Activated naive CD8-positive, alpha-beta T cell treated with anti-CD3 and anti-CD28 coated beads for 36 hours (primary cell): ENCODE results near the gene HTRA2. TPM values are rescaled to one million over a fixed set of nuclear protein-coding genes. Genes with fewer than 3 reads are reported as not detected.

Experiments
- DNase-seq: peaks from one replicate; pipeline ENCODE4 v3.0.0; 2021
- H3K27ac Mint-ChIP-seq: one replicate; pipeline ENCODE4 v1.8.0; 2022; ENCODE audit warnings: mild to moderate bottlenecking, moderate library complexity, mixed read lengths
- H3K27me3 Mint-ChIP-seq: one replicate; pipeline ENCODE4 v1.8.0; 2022; ENCODE audit warnings: mild to moderate bottlenecking, mixed read lengths
- H3K36me3 Mint-ChIP-seq: one replicate; pipeline ENCODE4 v1.8.0; 2021; ENCODE audit warnings: mild to moderate bottlenecking, mixed read lengths
- H3K4me1 Mint-ChIP-seq: one replicate; pipeline ENCODE4 v1.8.0; 2021; ENCODE audit warnings: mixed read lengths
- H3K4me3 Mint-ChIP-seq: one replicate; pipeline ENCODE4 v1.8.0; 2022; ENCODE audit warnings: mild to moderate bottlenecking, moderate library complexity, mixed read lengths
- H3K9me3 Mint-ChIP-seq: one replicate; pipeline ENCODE4 v1.8.0; 2022; ENCODE audit warnings: mixed read lengths
- total RNA-seq, 2 experiments: library from RNA; stranded (reverse); gene quantifications; one replicate each; pipeline ENCODE4 v1.2.3, GENCODE V29; 2021

The HTRA2 gene
- total RNA-seq, 2 experiments from 2014 or later = 56.8 to 59.3 TPM

DNA sequence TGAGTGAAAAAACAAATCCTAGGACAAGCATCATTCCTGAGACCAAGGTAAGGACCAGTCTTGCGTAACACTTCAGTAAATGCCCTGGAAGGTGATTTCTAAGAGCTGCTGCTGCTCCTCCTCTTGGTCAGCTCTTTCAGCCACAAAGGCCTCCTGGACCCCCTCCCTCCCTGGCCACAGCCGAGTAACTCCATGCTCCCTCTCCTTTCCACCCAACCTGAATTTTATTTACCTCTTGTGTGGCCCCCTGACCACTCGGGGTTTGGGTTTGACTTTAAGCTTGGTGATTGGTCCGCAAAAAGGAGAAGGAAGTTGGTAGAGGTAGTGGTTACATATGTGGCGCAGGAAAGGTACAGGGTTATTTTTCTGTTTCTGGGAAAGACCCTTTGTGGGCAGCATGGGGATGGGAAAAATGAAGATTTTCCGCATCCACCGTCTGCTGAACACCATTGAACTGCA lies 9.2 kb downstream of the HTRA2 start:
- H3K27me3 Mint-ChIP-seq = peaks cover 33% of the 10 kb centered on the region
- H3K27ac Mint-ChIP-seq = peak overlapping the region; percentile 30
- H3K4me1 Mint-ChIP-seq = peaks cover 6% of the 10 kb centered on the region
- DNase-seq = no peak
- H3K4me3 Mint-ChIP-seq = no peak overlapping the region
- H3K9me3 Mint-ChIP-seq = no peaks in the 10 kb centered on the region
- no peaks in the 10 kb centered on the region for H3K36me3 Mint-ChIP-seq

DNA sequence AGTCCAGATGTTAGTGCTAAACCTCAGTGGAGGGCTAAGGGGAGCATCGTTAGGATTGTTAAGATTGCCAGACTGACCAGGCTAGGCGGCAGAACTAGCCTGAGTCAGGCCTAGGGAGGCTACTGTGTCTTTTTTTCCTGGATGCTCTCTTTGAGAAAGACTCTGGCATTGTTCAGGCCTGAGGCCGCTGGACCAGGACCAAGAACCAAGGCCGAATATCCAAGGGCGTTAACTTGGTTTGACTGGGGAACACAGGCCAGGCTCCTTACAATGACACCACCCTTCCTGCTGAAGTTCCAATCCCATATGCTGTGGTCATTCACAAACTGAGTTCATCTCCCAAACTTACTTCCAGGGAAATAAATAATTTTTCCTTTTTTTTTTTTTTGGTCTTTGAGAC lies 10.6 kb downstream of the HTRA2 start:
- Mint-ChIP-seq H3K27ac (no peak overlapping the region), H3K36me3 (no peaks in the 10 kb centered on the region), H3K9me3 (no peaks in the 10 kb centered on the region), H3K27me3 (peaks cover 41% of the 10 kb centered on the region), H3K4me1 (peaks cover 6% of the 10 kb centered on the region), H3K4me3 (no peak overlapping the region)
- DNase-seq = no peak

DNA sequence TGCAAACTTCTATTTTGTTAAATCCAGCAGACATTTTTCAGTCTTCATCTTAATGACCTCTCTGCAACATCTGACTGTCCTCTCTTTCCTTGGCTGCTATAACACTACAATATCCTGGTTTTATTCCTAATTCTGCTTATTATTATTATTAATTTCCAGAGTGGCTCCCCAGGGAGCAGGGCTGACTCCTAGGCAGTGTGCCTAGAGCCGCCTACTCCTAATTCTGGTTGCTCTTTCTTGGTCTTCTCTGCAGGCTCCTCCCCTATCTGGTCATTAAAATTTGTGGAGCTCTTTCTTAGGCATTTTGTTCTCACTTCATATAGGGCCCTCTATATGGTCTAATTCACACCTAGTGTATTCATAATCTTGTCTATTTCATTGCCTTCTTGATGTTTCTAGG lies 13.2 kb downstream of the HTRA2 start:
- Mint-ChIP-seq H3K27me3 (peaks cover 59% of the 10 kb centered on the region), H3K9me3 (no peaks in the 10 kb centered on the region), H3K4me1 (peaks cover 6% of the 10 kb centered on the region), H3K36me3 (no peaks in the 10 kb centered on the region), H3K27ac (no peak overlapping the region), H3K4me3 (no peak overlapping the region)
- DNase-seq = no peak

DNA sequence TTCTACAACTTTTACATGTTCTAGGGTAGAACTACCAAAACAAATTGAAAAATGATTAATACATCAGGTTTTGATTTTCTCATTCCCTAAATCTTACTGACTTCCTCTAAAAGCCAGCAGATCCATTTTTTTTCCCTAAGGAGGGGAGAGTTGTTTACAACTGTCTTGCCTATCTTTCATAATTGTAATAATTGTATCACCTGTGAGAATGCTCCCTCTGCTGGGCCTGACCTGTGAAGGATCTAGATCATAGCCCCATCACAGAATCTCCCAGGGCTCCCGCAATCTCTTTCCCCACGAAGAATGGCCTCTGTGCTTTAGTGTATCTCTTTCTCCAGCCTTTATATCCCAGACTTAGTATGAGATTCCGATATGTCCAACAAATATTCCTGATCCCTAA lies 14.9 kb downstream of the HTRA2 start:
- no peak overlapping the region for H3K4me3 Mint-ChIP-seq
- no peak for DNase-seq
- H3K27me3 Mint-ChIP-seq = peaks cover 54% of the 10 kb centered on the region
- no peaks in the 10 kb centered on the region for H3K36me3 Mint-ChIP-seq
- H3K9me3 Mint-ChIP-seq = no peaks in the 10 kb centered on the region
- peaks cover 6% of the 10 kb centered on the region for H3K4me1 Mint-ChIP-seq
- no peak overlapping the region for H3K27ac Mint-ChIP-seq

DNA sequence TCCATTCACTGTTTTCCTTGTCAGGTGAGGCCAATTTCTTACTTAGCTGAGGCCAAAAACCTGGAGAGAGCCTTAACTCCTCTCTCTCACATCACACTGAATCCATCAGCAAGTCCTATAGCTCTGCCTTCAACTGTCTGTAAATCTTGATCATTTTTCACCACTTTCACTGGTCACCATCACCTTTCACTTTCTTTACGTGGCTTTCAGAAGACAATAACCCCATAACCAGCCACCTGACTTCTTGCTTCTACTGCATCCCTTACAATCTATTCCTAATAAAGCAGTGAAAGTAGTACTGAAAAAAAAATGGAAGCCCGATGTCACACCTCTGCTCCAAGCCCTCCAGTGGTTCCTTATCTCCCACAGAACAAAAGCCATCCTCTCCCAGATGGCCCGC lies 16.3 kb downstream of the HTRA2 start:
- DNase-seq = no peak
- Mint-ChIP-seq H3K27me3 (peaks cover 64% of the 10 kb centered on the region), H3K4me1 (peaks cover 6% of the 10 kb centered on the region), H3K4me3 (no peak overlapping the region), H3K36me3 (no peaks in the 10 kb centered on the region), H3K27ac (no peak overlapping the region), H3K9me3 (no peaks in the 10 kb centered on the region)

DNA sequence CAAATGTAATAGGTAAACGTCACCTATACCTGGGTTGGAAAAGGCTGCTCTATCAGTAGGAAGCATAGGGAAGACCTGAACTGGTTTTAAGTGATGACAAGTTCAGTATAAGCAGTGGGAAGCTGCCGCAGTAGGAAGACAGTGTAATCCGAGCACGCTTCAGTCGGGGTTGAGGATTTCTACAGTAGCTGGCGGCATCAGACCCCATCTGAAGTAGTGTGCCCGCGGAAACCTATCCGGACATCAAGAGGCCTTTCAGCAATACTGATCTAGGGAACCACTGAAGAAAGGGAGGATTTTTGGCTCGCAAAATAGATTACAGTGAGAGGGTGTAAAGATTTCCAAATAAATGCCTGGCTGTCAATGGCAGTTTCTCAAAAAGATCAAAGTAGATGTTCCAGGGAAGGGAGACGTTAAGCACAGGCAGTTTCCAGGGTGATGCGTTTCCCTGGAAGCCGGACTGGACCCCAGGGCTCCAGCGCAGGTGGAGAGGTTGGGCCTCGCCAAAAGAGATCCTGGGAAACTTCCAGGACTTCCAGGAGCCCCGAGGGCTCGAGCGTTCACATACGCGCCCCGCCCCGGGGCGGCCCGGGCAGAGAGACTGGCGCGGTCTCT lies 18.7 kb downstream of the HTRA2 start:
- Mint-ChIP-seq H3K27me3 (peaks cover 63% of the 10 kb centered on the region), H3K27ac (no peak overlapping the region), H3K4me3 (peak overlapping the region; percentile 60), H3K36me3 (no peaks in the 10 kb centered on the region), H3K9me3 (no peaks in the 10 kb centered on the region), H3K4me1 (peaks cover 6% of the 10 kb centered on the region)
- DNase-seq = no peak

DNA sequence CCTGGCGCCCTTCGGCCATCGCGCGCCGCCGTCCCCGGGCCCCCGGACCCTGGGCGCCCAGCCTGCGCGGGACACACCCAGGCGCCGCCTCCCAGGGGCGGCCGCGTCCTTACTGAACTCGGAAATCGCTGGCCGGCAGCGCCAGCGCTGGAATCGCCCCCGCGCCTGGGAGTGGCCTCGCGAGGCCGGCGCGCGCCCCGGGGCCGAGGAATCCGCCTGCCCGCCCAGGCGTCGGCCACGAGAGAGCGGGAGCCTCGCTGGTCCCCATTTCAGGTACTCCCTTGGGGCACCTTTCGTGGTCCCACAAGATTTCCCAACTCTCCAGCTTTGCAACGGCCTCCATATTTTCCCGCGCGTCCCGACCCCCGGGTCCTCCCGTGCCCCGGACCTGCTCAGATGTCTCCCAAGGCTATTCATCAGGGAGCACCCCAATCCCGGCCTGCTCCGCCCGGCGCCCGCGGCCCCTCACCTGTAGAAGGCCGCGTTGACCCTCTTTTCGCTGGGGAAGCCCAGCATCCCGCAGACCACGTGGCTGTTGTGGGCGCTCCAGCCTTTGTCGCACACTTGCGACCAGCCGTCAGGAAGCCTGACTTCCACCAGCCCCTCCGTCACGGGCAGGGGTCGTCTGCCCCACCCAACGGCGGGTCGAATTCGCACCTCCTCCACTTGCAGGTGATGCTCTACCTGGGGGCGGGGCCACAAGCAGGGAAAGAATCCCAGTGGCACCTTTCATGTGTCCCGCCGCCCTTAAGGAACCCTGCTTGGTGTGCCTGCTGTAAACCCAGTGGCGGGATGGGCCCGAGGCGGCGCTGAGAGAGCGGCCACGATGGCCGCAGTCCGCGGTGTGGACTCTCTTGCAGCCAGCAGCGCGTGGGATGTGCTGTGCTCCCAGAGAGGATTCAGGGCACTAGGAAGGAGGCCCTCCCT lies 19.4 kb downstream of the HTRA2 start:
- Mint-ChIP-seq H3K9me3 (no peaks in the 10 kb centered on the region), H3K27me3 (peaks cover 65% of the 10 kb centered on the region), H3K27ac (peak overlapping the region; percentile 7), H3K36me3 (no peaks in the 10 kb centered on the region), H3K4me1 (peaks cover 6% of the 10 kb centered on the region), H3K4me3 (peak overlapping the region; percentile 69)
- peak; percentile 52 for DNase-seq

DNA sequence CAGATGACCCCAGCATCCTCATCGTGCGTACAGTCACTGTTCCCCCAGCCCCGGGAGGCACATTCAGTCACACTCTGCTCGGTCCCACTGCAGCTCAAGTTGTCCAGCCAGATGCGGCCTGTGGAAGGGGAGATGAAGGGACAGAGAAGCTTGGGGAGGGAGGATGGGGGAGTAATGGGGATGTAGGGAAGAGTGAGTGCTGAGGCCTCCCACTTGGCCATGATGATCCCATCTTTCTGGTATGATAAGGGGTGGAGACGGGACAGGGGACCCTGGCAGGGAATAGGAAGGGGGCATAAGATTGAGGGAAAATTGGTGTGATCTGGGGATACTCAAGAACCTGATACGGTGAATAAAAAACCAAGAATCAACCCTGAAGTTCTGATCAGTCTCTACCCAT lies 20.5 kb downstream of the HTRA2 start:
- peaks cover 59% of the 10 kb centered on the region for H3K27me3 Mint-ChIP-seq
- H3K27ac Mint-ChIP-seq = no peak overlapping the region
- H3K4me3 Mint-ChIP-seq = no peak overlapping the region
- no peaks in the 10 kb centered on the region for H3K9me3 Mint-ChIP-seq
- DNase-seq = no peak
- peaks cover 6% of the 10 kb centered on the region for H3K4me1 Mint-ChIP-seq
- no peaks in the 10 kb centered on the region for H3K36me3 Mint-ChIP-seq

DNA sequence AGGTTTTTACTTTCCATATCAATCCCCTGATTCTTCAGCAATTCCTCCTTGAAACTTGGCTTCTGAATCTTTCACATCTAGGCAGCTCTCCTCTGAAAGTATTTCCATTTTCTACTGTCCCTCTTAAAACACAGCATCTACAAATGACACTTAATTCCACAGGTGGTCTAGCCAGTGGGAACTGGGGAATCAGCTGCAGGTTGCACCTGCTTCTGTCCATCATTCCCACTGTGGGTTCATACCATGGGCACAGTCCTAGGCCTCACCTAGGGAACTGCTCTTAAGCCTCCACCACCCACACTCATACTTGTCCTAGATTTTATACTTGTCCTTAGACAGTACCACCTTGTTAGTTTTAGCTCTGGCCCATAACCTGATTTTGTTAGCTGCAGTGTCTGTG lies 21.8 kb downstream of the HTRA2 start:
- Mint-ChIP-seq H3K27ac (no peak overlapping the region), H3K4me1 (peaks cover 12% of the 10 kb centered on the region), H3K27me3 (peaks cover 49% of the 10 kb centered on the region), H3K36me3 (peaks cover 4% of the 10 kb centered on the region), H3K4me3 (no peak overlapping the region), H3K9me3 (no peaks in the 10 kb centered on the region)
- DNase-seq = no peak

DNA sequence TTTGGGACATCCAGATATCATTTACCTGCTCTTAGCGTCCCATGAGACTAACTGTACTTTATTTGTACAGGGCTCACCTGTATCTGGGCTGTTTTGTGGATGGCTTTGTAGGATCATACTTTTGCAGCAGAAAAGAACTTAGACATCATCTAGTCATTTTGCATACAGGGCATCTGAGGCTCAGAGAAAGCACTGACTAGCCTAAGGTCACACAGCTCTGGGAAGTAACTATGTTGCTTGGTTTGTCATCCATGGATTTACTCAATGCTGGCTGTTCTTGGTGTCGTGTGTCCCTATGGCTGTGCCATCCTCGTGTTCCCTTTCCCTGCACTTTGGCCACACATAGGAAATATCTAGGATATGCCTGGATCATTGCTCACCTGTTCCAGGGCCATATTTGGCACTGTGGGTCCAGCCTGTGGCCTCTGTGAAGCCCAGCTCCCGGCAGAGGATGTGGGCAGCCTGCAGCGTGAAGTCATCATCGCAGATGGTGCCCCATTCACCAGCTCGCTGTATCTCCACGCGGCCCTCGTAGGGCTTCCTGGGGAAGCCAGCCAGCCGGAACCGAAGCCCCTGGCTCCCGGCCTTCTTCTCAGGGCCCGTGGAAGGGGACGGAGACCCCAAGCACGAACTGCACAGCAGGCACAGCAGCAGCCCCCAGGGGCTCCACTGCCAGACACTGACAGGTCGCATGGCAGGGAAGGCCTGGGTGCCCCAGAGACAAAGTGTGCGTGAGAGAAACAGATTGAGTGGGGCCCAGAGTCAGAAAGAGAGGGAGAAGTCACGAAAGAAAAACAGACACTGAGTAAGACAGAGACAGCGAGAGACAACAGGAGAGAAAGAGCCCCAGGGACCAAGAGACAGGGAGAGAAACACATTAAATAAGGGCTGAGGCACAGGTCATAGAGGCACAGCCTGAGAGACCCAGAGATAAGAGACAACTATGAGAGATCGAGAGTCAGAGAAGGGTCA lies 22.5 kb downstream of the HTRA2 start:
- Mint-ChIP-seq H3K36me3 (peaks cover 4% of the 10 kb centered on the region), H3K27me3 (peaks cover 47% of the 10 kb centered on the region), H3K9me3 (no peaks in the 10 kb centered on the region), H3K4me1 (peaks cover 12% of the 10 kb centered on the region), H3K27ac (no peak overlapping the region), H3K4me3 (no peak overlapping the region)
- no peak for DNase-seq

DNA sequence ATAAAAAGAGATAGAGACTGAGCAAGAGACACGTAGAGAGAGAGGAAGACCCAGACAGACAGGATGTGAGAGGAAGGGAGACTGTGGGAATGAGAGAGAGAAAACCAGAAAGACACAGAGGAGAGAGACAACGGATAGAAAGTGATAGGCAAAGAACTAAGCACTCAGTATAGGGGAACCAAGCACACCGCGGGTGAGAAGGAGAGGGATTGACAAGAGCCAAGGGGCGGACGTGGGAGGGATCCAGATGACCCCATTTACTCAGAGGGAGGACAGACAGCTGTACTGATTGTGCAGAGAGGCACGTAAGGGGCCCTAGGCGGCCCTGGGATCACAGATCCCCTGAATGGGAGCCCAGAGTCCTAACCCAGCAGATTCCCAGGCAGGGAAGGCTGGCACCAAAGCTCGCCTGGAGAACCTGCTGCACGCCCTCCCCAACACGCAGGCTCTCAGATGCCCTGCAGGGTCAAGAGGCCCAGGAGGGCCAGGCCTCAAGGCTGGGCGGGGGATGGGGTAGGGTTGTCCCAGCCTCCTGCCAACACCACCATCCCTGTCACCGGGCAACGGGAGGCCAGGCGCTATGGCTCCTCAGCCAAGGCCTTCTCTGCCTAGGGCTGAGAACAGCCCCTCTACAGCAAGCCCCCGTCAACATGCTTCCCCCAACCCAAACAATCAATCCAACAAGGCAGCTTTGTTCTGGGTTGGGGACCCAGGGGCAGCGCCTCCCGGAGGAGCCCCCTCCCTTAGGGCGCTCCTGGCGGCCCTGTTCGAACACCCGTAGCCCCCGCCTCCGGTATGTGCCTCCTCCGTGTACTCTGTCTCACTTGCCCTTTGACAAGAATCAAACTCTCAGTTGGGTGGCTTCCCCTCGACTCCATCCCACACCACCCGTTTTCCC lies 23.4 kb downstream of the HTRA2 start:
- peaks cover 4% of the 10 kb centered on the region for H3K36me3 Mint-ChIP-seq
- peaks cover 12% of the 10 kb centered on the region for H3K4me1 Mint-ChIP-seq
- no peaks in the 10 kb centered on the region for H3K9me3 Mint-ChIP-seq
- H3K27me3 Mint-ChIP-seq = peaks cover 38% of the 10 kb centered on the region
- DNase-seq = no peak
- peak overlapping the region; percentile 53 for H3K4me3 Mint-ChIP-seq
- H3K27ac Mint-ChIP-seq = peak overlapping the region; percentile 14

DNA sequence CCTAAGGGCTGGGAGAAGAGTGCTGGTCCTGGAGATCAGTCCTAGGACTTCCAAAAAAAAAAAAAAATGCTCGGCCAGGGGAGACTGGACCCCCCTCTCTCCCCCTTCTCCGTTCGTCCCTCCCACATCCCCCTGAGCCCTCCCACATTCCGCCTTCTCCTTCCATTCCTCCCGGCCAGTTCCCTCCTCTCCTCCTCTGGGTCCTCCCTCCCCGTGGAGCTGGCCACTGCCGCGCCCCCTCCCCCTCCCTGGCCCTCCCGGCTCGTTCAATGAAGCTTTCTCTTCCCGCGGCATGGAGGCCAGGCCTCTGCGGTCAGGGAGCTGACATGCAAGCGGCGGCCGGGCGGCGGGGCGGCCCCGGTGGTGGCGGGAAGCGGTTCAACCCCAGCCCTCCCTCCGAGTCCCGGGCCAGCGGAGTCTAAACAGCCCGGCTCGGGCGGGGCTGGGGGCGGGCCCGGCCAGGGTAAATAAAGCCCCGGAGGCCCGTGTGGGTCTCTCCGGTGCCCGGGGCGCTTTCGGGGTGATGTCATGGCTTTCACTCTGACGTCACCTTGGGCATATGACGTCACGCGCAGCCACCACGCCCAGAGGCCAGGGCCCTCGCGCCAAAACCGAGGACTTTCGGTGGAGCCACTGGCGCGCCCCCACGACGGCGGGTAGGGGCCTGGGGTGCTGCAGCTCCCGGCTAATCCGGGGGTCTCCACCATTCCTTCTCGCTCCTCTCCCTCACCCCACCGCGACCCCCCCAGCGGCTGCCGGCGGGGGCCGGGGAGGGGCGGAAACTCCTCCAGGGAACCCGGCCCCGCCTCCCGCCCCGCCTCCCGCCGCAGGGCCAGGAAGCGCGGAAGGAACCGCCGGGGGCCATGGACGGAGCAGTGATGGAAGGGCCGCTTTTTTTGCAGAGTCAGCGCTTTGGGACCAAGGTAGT lies 24.4 kb downstream of the HTRA2 start, which contains the start of the genes DOK1 and LOXL3:
TSS of gene DOK1 (plus strand) at position 829 of the 928 bp plus-strand sequence. CDS start at position 864, 35 bp downstream.
TSS of gene LOXL3 (minus strand) at position 51 of the 928 bp plus-strand sequence. CDS start 1,308 bp downstream, outside the sequence.
- Mint-ChIP-seq H3K36me3 (peaks cover 4% of the 10 kb centered on the region), H3K27me3 (peaks cover 33% of the 10 kb centered on the region), H3K4me1 (peaks cover 9% of the 10 kb centered on the region), H3K4me3 (peak within 1 kb of the TSS; percentile 94), H3K9me3 (no peaks in the 10 kb centered on the region), H3K27ac (peak within 1 kb of the TSS; percentile 87)
- DNase-seq = peak; percentile 82
